Ishikawa (cell line): ENCODE results near the gene TRPM2.

Experiments
- CEBPB ChIP-seq: IDR thresholded peaks from 2 replicates; pipeline ENCODE4 v1.6.1; 2012
- CREB1 ChIP-seq: IDR thresholded peaks from 2 replicates; pipeline ENCODE4 v1.6.1; 2012; ENCODE audit warnings: low read depth
- EGR1 ChIP-seq: IDR thresholded peaks from 2 replicates; pipeline ENCODE4 v1.6.1; 2012
- EP300 ChIP-seq: IDR thresholded peaks from 2 replicates; pipeline ENCODE4 v1.6.1; 2012; ENCODE audit warnings: borderline replicate concordance
- MAX ChIP-seq: IDR thresholded peaks from 2 replicates; pipeline ENCODE4 v1.6.1; 2012
- RAD21 ChIP-seq: IDR thresholded peaks from 2 replicates; pipeline ENCODE4 v1.6.1; 2012; ENCODE audit warnings: low read depth
- REST ChIP-seq: IDR thresholded peaks from 2 replicates; pipeline ENCODE4 v1.6.1; 2012; ENCODE audit warnings: low read depth, mild to moderate bottlenecking
- TAF1 ChIP-seq: IDR thresholded peaks from 2 replicates; pipeline ENCODE4 v1.6.1; 2012; ENCODE audit warnings: low read depth, mild to moderate bottlenecking
- YY1 ChIP-seq: IDR thresholded peaks from 2 replicates; pipeline ENCODE4 v1.6.1; 2012; ENCODE audit warnings: low read depth

GRCh38 chr21:44439211-44439600 lies 85.8 kb downstream of the TRPM2 start:
- TF ChIP-seq EP300 (no peak), RAD21 (no peak), EGR1 (no peak), CREB1 (no peak), TAF1 (no peak), YY1 (no peak), CEBPB (no peak), REST (no peak), MAX (no peak)
